ENCODE results near the gene TMEM271.
"Not testable (repeated sequence)": the region's sequence is repeated elsewhere in the genome, so short reads cannot be mapped to it uniquely, and the experiment has no call there.

The TMEM271 gene

GRCh38 chr4:609400-610050 lies 33.4 kb upstream of the TMEM271 start:
- no peak for DNase-seq (ENCODE audit: low read depth in 2 of 2)

- no peak for DNase-seq (ENCODE audit: low read depth in 2 of 2)
These were observed 32.1 kb upstream of the TMEM271 start for GRCh38 chr4:608236-608635.

- DNase-seq (ENCODE audit: low read depth in 2 of 2) = no peak
These were observed 29.8 kb upstream of the TMEM271 start for GRCh38 chr4:605702-606425.

GRCh38 chr4:604131-604530 lies 28.0 kb upstream of the TMEM271 start:
- DNase-seq (ENCODE audit: low read depth in 2 of 2) = no peak

DNA sequence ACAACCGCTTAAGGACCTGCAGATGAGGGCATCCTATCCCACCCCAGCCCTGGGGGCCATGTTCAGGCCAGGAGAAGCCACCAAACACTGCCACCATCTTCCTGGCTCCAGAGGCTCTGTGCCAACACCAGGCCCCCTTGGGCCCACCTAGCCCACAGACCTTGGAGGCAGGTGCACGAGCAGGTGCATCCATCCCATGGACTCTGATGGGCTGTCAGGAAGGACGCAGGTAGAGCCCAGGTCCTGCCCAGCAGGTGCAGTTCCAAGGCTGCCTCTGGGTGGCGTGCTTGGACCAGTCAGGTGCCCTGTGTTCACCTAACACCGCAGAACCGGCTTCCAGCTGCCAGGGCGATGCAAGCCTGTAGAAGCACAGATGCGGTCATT lies 26.5 kb upstream of the TMEM271 start:
- DNase-seq (ENCODE audit: low read depth in 2 of 2) = peak; percentile 60 to 74

DNA sequence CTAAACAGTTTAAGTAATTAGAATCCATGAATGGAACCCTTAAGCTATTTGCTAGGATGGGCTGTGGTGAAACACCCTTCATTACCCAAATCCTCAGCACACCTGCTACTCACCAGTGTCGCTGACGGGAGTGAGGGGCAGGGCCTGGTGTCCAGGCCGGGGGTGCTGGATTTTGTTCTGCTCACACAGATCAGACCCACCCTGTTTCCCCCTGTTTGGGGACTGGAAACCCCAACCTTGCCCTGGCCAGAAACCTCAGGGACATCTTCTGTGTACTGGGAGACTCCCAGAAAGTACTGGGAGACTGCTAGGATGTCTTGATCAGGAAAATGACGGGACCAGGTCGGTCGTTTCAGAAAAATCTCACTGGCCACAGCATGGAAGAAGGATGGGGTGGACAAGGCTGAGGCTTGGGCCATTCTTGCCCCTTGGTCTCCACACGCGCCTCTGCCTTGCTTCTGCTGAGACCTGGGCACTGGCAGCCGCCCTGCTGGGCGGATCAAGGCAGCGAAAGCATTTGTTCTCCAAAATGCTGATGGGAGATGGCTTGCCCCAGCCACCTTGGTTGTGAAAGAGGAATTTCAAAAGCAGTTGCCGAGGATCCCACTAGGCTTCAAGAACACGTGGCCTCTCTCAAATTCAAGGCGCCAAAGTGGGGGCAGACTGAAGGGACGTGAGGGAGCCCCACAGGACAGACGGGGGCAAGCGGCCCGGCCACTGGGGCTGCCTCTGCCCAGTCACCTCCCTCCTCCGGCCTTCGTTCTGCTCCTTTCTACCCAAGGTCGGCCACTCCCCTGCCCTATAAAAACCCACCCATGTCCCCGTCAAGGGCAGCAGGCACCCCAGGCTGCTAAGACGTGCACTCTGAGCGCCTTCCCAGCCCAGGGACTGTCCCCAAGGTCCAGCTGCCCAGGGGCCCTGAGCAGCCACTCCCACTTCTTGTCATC lies 25.8 kb upstream of the TMEM271 start:
- no peak for DNase-seq (ENCODE audit: low read depth in 2 of 2)

- peak; percentile 51 to 69 for DNase-seq (ENCODE audit: low read depth in 2 of 2)
These were observed 24.9 kb upstream of the TMEM271 start for GRCh38 chr4:600850-601515.

- DNase-seq (ENCODE audit: low read depth in 2 of 2) = no peak
These were observed 24.1 kb upstream of the TMEM271 start for GRCh38 chr4:600166-600565.

GRCh38 chr4:598925-599324 lies 22.8 kb upstream of the TMEM271 start:
- DNase-seq (ENCODE audit: low read depth in 2 of 2) = no peak

DNA sequence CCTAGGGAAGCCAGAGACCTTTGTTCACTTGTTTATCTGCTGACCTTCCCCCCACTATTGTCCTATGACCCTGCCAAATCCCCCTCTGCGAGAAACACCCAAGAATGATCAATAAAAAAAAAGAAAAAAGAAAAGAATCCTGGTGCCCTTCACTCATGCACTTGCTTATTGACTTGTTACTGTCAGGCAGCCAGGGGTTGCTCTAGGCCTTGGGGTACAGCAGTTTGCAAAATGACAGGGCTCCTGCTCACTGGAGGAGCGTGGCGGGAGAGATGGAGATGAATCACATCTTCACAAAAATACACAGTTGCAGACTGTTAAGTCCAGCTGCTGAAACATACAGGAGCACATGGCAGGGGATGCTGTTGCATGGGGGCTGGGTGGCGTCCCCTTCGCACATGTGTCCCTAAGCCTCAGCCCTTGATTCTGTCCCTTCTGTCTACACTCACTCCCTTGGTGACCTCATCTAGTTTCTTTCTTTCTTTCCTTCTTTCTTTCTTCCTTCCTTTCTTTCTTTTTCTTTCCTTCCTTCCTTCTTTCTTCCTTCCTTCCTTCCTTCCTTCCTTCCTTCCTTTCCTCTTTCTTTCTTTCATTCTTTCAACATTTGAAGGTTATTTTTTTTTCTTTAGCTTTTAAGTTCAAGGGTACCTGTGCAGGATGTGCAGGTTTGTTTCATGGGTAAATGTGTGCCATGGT lies 16.9 kb upstream of the TMEM271 start:
- DNase-seq (ENCODE audit: low read depth in 2 of 2) = no peak

- DNase-seq (ENCODE audit: low read depth in 2 of 2) = not testable (repeated sequence)
These were observed 16.1 kb upstream of the TMEM271 start for GRCh38 chr4:592178-592577.

- DNase-seq (ENCODE audit: low read depth in 2 of 2) = no peak
These were observed 14.3 kb upstream of the TMEM271 start for GRCh38 chr4:590313-590841.

- no peak for DNase-seq (ENCODE audit: low read depth in 2 of 2)
These were observed 13.3 kb upstream of the TMEM271 start for GRCh38 chr4:589219-589963.

DNA sequence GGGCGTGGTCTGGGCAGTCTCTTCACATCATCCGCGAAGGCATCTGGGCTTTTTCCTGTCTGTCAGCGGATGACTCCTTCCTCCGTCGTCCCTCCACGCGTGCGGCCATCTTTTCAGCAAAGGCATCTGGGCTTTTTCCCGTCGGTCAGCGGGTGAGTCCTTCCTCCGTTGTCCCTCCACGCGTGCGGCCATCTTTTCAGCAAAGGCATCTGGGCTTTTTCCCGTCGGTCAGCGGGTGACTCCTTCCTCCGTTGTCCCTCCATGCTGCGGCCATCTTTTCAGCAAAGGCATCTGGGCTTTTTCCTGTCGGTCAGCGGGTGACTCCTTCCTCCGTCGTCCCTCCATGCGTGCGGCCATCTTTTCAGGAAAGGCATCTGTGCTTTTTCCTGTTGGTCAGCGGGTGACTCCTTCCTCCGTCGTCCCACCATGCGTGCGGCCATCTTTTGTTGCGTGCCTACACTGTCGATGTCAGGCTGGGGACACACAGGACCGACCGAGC lies 12.3 kb upstream of the TMEM271 start:
- no peak for DNase-seq (ENCODE audit: low read depth in 2 of 2)

DNA sequence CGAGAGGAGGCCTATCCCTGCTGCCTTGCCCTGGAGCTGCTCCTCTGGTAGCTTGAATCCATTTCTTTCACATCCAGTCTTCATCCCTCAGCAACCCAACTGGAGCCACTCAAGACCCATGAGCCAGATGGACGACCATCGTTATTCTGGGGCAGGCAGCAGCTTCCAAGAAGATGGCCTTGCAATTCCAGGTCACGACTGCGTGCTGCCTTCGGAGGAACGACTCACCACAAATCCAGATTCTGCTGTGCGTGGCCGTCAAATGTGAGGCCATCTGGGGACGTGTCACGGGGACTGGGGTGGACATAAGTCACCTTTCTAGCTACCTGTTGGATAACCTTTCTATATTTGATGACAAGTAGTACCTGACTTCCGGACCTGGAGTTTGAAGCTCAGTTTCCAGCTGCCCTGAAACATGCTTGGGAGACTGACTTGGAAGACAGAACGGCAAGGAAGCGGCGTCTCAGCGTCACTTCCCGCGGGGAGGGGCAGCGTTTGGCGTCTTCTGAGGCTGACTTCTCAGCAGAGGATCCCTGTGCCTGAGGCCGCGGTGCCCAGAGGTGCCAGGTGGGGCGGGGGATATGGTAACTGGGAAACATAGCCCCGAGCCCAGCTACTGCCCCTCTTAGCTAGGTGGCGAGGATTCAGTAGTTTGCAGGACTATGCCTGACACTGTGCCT lies 11.7 kb upstream of the TMEM271 start:
- no peak for DNase-seq (ENCODE audit: low read depth in 2 of 2)

- no peak for DNase-seq (ENCODE audit: low read depth in 2 of 2)
These were observed 7.7 kb upstream of the TMEM271 start for GRCh38 chr4:583820-584219.

GRCh38 chr4:581753-582361 lies 5.8 kb upstream of the TMEM271 start:
- no peak for DNase-seq (ENCODE audit: low read depth in 2 of 2)

GRCh38 chr4:581181-581580 lies 5.1 kb upstream of the TMEM271 start:
- DNase-seq (ENCODE audit: low read depth in 2 of 2) = no peak

GRCh38 chr4:579543-580175 lies 3.6 kb upstream of the TMEM271 start:
- DNase-seq (ENCODE audit: low read depth in 2 of 2) = no peak

Measured in stimulated activated CD4-positive, alpha-beta T cell treated with anti-CD3 and anti-CD28 coated beads, Interleukin-15, amount 100 ng/mL, for 48 hours (primary cell).